ENCODE data around the gene C11orf21.

- no peak for TF ChIP-seq CTCF (IDR thresholded peaks at IDR 0.05; ENCODE audit: insufficient read depth, low read length, poor library complexity, severe bottlenecking)
- TF ChIP-seq EZH2phosphoT487 (conservative IDR thresholded peaks at IDR 0.05; ENCODE audit: low read length) = no peak
Measured at GRCh38 chr11:2248762-2249161, 53.0 kb downstream of the C11orf21 start.
